ENCODE measurements around the gene ZNF814.

DNA sequence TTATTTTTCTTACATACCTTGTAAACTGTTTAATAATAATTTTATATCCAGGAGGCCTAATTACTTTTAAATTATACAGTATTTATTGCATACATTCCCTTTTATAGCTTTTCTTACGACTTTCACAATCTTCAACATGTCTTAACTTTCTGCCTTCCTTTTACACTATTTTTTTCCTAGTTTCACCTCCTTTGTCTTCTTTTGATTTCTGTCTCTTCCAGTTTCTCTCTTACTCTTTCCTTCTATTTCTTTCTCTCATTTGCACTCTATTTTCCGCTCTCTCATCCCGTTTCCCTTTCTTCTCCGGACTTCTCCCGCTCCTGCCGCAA is 85.6 kb downstream of the ZNF814 start:
- TF ChIP-seq CTCF (IDR thresholded peaks at IDR 0.05): no peak
- no peak for TF ChIP-seq POLR2A (IDR thresholded peaks at IDR 0.05)
